Measurements from ENCODE around the gene NANOG.
"Not testable (repeated sequence)": the region's sequence is repeated elsewhere in the genome, so short reads cannot be mapped to it uniquely, and the experiment has no call there.

The NANOG gene

GRCh38 chr12:7806319-7806718 is 17.1 kb downstream of the NANOG start:
- H3K4me3 ChIP-seq (ENCODE audit: low read length); H3K36me3 ChIP-seq (ENCODE audit: control insufficient read depth, insufficient read depth, low read length, severe bottlenecking); H3K4me1 ChIP-seq (ENCODE audit: control insufficient read depth, insufficient read depth, low read length); H3K27me3 ChIP-seq (replicated peaks; ENCODE audit: control insufficient read depth, insufficient read depth, low read length); H3K9ac ChIP-seq (ENCODE audit: low read length); DNase-seq (ENCODE audit: low read depth); H3K9me3 ChIP-seq (ENCODE audit: control insufficient read depth, low read length): not testable (repeated sequence)

- DNase-seq (ENCODE audit: low read depth): peak; percentile 86
- Histone ChIP-seq H3K9ac (ENCODE audit: low read length) (no peak overlapping the region), H3K9me3 (ENCODE audit: control insufficient read depth, low read length) (no peaks in the 10 kb centered on the region), H3K4me1 (ENCODE audit: control insufficient read depth, insufficient read depth, low read length) (peaks cover 9% of the 10 kb centered on the region), H3K27me3 (replicated peaks; ENCODE audit: control insufficient read depth, insufficient read depth, low read length) (no peaks in the 10 kb centered on the region), H3K4me3 (ENCODE audit: low read length) (no peak overlapping the region), H3K36me3 (ENCODE audit: control insufficient read depth, insufficient read depth, low read length, severe bottlenecking) (no peaks in the 10 kb centered on the region)
Observed at GRCh38 chr12:7806863-7807487, 17.8 kb downstream of the NANOG start.

GRCh38 chr12:7825754-7826153 is 36.6 kb downstream of the NANOG start:
- not testable (repeated sequence) for H3K9me3 ChIP-seq (ENCODE audit: control insufficient read depth, low read length); H3K27me3 ChIP-seq (replicated peaks; ENCODE audit: control insufficient read depth, insufficient read depth, low read length); H3K36me3 ChIP-seq (ENCODE audit: control insufficient read depth, insufficient read depth, low read length, severe bottlenecking); H3K9ac ChIP-seq (ENCODE audit: low read length); H3K4me3 ChIP-seq (ENCODE audit: low read length); DNase-seq (ENCODE audit: low read depth); H3K4me1 ChIP-seq (ENCODE audit: control insufficient read depth, insufficient read depth, low read length)

- not testable (repeated sequence) for H3K4me1 ChIP-seq (ENCODE audit: control insufficient read depth, insufficient read depth, low read length); H3K4me3 ChIP-seq (ENCODE audit: low read length); H3K27me3 ChIP-seq (replicated peaks; ENCODE audit: control insufficient read depth, insufficient read depth, low read length); H3K36me3 ChIP-seq (ENCODE audit: control insufficient read depth, insufficient read depth, low read length, severe bottlenecking); H3K9me3 ChIP-seq (ENCODE audit: control insufficient read depth, low read length); DNase-seq (ENCODE audit: low read depth); H3K9ac ChIP-seq (ENCODE audit: low read length)
Observed at GRCh38 chr12:7829737-7830136, 40.5 kb downstream of the NANOG start.

- H3K4me1 ChIP-seq (ENCODE audit: control insufficient read depth, insufficient read depth, low read length): no peaks in the 10 kb centered on the region
- DNase-seq (ENCODE audit: low read depth): peak; percentile 69
Observed at GRCh38 chr12:7832059-7832696, 43.0 kb downstream of the NANOG start.

GRCh38 chr12:7833201-7833600 is 44.0 kb downstream of the NANOG start:
- not testable (repeated sequence) for H3K4me1 ChIP-seq (ENCODE audit: control insufficient read depth, insufficient read depth, low read length); H3K36me3 ChIP-seq (ENCODE audit: control insufficient read depth, insufficient read depth, low read length, severe bottlenecking); H3K27me3 ChIP-seq (replicated peaks; ENCODE audit: control insufficient read depth, insufficient read depth, low read length); DNase-seq (ENCODE audit: low read depth); H3K9me3 ChIP-seq (ENCODE audit: control insufficient read depth, low read length); H3K4me3 ChIP-seq (ENCODE audit: low read length); H3K9ac ChIP-seq (ENCODE audit: low read length)

More at GRCh38 chr12:7832059-7832696, 43.0 kb downstream of the NANOG start:
- Histone ChIP-seq H3K9me3 (ENCODE audit: control insufficient read depth, low read length) (no peaks in the 10 kb centered on the region), H3K4me3 (ENCODE audit: low read length) (no peak overlapping the region), H3K27me3 (replicated peaks; ENCODE audit: control insufficient read depth, insufficient read depth, low read length) (no peaks in the 10 kb centered on the region), H3K9ac (ENCODE audit: low read length) (no peak overlapping the region), H3K36me3 (ENCODE audit: control insufficient read depth, insufficient read depth, low read length, severe bottlenecking) (no peaks in the 10 kb centered on the region)

- H3K4me3 ChIP-seq (ENCODE audit: low read length): no peak overlapping the region
- H3K27me3 ChIP-seq (replicated peaks; ENCODE audit: control insufficient read depth, insufficient read depth, low read length): no peaks in the 10 kb centered on the region
- no peaks in the 10 kb centered on the region for H3K36me3 ChIP-seq (ENCODE audit: control insufficient read depth, insufficient read depth, low read length, severe bottlenecking)
- DNase-seq (ENCODE audit: low read depth): no peak
- no peaks in the 10 kb centered on the region for H3K9me3 ChIP-seq (ENCODE audit: control insufficient read depth, low read length)
- H3K9ac ChIP-seq (ENCODE audit: low read length): no peak overlapping the region
- no peaks in the 10 kb centered on the region for H3K4me1 ChIP-seq (ENCODE audit: control insufficient read depth, insufficient read depth, low read length)
Observed at GRCh38 chr12:7833831-7834230, 44.6 kb downstream of the NANOG start.

GRCh38 chr12:7834701-7835100 is 45.5 kb downstream of the NANOG start:
- H3K9me3 ChIP-seq (ENCODE audit: control insufficient read depth, low read length): no peaks in the 10 kb centered on the region
- no peaks in the 10 kb centered on the region for H3K4me1 ChIP-seq (ENCODE audit: control insufficient read depth, insufficient read depth, low read length)
- no peaks in the 10 kb centered on the region for H3K36me3 ChIP-seq (ENCODE audit: control insufficient read depth, insufficient read depth, low read length, severe bottlenecking)
- H3K4me3 ChIP-seq (ENCODE audit: low read length): no peak overlapping the region
- no peak overlapping the region for H3K9ac ChIP-seq (ENCODE audit: low read length)
- no peaks in the 10 kb centered on the region for H3K27me3 ChIP-seq (replicated peaks; ENCODE audit: control insufficient read depth, insufficient read depth, low read length)
- DNase-seq (ENCODE audit: low read depth): no peak

GRCh38 chr12:7835116-7835515 is 45.9 kb downstream of the NANOG start:
- Histone ChIP-seq H3K9me3 (ENCODE audit: control insufficient read depth, low read length) (no peaks in the 10 kb centered on the region), H3K4me1 (ENCODE audit: control insufficient read depth, insufficient read depth, low read length) (no peaks in the 10 kb centered on the region), H3K27me3 (replicated peaks; ENCODE audit: control insufficient read depth, insufficient read depth, low read length) (no peaks in the 10 kb centered on the region), H3K9ac (ENCODE audit: low read length) (no peak overlapping the region), H3K36me3 (ENCODE audit: control insufficient read depth, insufficient read depth, low read length, severe bottlenecking) (no peaks in the 10 kb centered on the region), H3K4me3 (ENCODE audit: low read length) (no peak overlapping the region)
- DNase-seq (ENCODE audit: low read depth): no peak

- Histone ChIP-seq H3K9ac (ENCODE audit: low read length) (no peak overlapping the region), H3K9me3 (ENCODE audit: control insufficient read depth, low read length) (no peaks in the 10 kb centered on the region), H3K36me3 (ENCODE audit: control insufficient read depth, insufficient read depth, low read length, severe bottlenecking) (no peaks in the 10 kb centered on the region), H3K4me3 (ENCODE audit: low read length) (no peak overlapping the region), H3K27me3 (replicated peaks; ENCODE audit: control insufficient read depth, insufficient read depth, low read length) (no peaks in the 10 kb centered on the region), H3K4me1 (ENCODE audit: control insufficient read depth, insufficient read depth, low read length) (no peaks in the 10 kb centered on the region)
- DNase-seq (ENCODE audit: low read depth): no peak
Observed at GRCh38 chr12:7835766-7836165, 46.6 kb downstream of the NANOG start.

GRCh38 chr12:7837366-7837765 is 48.2 kb downstream of the NANOG start:
- Histone ChIP-seq H3K9me3 (ENCODE audit: control insufficient read depth, low read length) (no peaks in the 10 kb centered on the region), H3K9ac (ENCODE audit: low read length) (no peak overlapping the region), H3K4me1 (ENCODE audit: control insufficient read depth, insufficient read depth, low read length) (no peaks in the 10 kb centered on the region), H3K36me3 (ENCODE audit: control insufficient read depth, insufficient read depth, low read length, severe bottlenecking) (no peaks in the 10 kb centered on the region), H3K4me3 (ENCODE audit: low read length) (no peak overlapping the region), H3K27me3 (replicated peaks; ENCODE audit: control insufficient read depth, insufficient read depth, low read length) (no peaks in the 10 kb centered on the region)
- no peak for DNase-seq (ENCODE audit: low read depth)

- not testable (repeated sequence) for H3K9ac ChIP-seq (ENCODE audit: low read length); H3K27me3 ChIP-seq (replicated peaks; ENCODE audit: control insufficient read depth, insufficient read depth, low read length); H3K4me1 ChIP-seq (ENCODE audit: control insufficient read depth, insufficient read depth, low read length); H3K4me3 ChIP-seq (ENCODE audit: low read length); H3K9me3 ChIP-seq (ENCODE audit: control insufficient read depth, low read length); H3K36me3 ChIP-seq (ENCODE audit: control insufficient read depth, insufficient read depth, low read length, severe bottlenecking); DNase-seq (ENCODE audit: low read depth)
Observed at GRCh38 chr12:7839226-7839625, 50.0 kb downstream of the NANOG start.
